ENCODE data around the gene BSN. TPM values are rescaled to one million over a fixed set of nuclear protein-coding genes. Genes with fewer than 3 reads are reported as not detected.

Gene BSN
- total RNA-seq, 2 experiments from 2014 or later, result 0.03 to 0.27 TPM

DNA sequence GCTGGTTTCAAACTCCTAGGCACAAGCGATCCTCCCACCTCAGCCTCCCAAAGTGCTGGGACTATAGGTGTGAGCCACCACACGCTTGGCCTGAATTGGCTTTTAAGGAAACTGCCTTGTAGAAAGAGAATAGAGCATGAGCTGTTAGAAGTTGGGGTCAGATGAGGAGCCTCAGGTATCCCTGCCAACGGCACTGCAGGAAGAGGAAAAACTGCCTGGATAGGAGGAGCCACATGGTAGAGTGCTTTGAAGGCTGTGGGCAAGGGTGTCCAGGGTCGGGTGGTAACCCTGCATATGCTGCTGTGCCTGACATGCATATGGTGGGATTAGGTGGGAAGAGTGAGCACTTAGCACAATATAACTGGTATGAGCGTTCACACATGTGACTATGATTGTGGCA is 55.0 kb downstream of the BSN start:
- no TSS peak for BruUV-seq (replicated peaks)
- POLR2A ChIA-PET, result no interaction called here

DNA sequence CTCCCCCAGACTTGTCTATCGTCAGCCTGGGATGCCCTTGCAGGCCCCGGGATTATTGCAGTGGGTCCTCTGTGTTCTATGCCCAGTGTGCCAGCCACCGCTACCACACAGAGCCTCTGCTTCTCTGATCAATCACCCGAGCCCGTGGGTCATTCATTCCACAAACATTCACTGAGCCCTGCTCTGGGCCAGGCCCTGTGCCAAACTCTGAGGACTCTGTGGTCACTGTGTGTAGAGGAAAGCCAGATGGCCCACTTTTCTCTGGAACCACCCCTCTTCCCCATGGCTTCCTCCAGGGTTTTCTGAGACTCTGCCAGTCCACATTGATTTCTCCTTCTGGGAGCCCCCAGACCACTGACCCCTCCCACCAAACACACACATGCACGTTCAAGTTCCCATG is 55.5 kb downstream of the BSN start:
- TF ChIP-seq EZH2phosphoT487 (IDR thresholded peaks at IDR 0.05; ENCODE audit: borderline replicate concordance, low read depth, low read length), result no peak
- TF ChIP-seq, protein P1, sequence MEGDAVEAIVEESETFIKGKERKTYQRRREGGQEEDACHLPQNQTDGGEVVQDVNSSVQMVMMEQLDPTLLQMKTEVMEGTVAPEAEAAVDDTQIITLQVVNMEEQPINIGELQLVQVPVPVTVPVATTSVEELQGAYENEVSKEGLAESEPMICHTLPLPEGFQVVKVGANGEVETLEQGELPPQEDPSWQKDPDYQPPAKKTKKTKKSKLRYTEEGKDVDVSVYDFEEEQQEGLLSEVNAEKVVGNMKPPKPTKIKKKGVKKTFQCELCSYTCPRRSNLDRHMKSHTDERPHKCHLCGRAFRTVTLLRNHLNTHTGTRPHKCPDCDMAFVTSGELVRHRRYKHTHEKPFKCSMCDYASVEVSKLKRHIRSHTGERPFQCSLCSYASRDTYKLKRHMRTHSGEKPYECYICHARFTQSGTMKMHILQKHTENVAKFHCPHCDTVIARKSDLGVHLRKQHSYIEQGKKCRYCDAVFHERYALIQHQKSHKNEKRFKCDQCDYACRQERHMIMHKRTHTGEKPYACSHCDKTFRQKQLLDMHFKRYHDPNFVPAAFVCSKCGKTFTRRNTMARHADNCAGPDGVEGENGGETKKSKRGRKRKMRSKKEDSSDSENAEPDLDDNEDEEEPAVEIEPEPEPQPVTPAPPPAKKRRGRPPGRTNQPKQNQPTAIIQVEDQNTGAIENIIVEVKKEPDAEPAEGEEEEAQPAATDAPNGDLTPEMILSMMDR (conservative IDR thresholded peaks at IDR 0.05; ENCODE audit: low read length), result no peak
- Histone ChIP-seq H2AFZ (ENCODE audit: low read length) (no peak overlapping the region), H3K9me2 (ENCODE audit: insufficient read depth, low read length) (no peaks in the 10 kb centered on the region), H3K4me3 (ENCODE audit: low read depth, low read length, poor library complexity, severe bottlenecking) (no peak overlapping the region), H3K36me3 (ENCODE audit: insufficient read depth, low read length) (no peaks in the 10 kb centered on the region), H3K9me3 (ENCODE audit: low read length) (no peaks in the 10 kb centered on the region), H3K27ac (ENCODE audit: low read depth, low read length, poor library complexity, severe bottlenecking) (no peak overlapping the region), H3K4me1 (ENCODE audit: insufficient read depth, low read length, poor library complexity, severe bottlenecking) (no peaks in the 10 kb centered on the region), H4K20me1 (ENCODE audit: insufficient read depth, low read length) (no peaks in the 10 kb centered on the region), H3K79me2 (ENCODE audit: insufficient read depth, low read depth, low read length) (no peaks in the 10 kb centered on the region), H3K4me2 (ENCODE audit: low read length) (no peak overlapping the region)
- intact Hi-C loops (cut with micrococcal nuclease; ENCODE audit: unreplicated experiment), result no loop called here
- ChIA-PET CTCF (ENCODE audit: unreplicated experiment) (no interaction called here), POLR2A (interaction anchor here (0.6 kb wide), 1 partner anchor 1331 kb away, joined by 3 read pairs; no protein-coding TSS in a partner anchor)
- DNase-seq (ENCODE audit: low spot score), result no peak
- BruUV-seq (replicated peaks), result no TSS peak

More for the DNA sequence above, 55.0 kb downstream of the BSN start:
- H4K20me1 ChIP-seq (ENCODE audit: insufficient read depth, low read length), result no peaks in the 10 kb centered on the region
- TF ChIP-seq EZH2phosphoT487 (IDR thresholded peaks at IDR 0.05; ENCODE audit: borderline replicate concordance, low read depth, low read length), result no peak
- TF ChIP-seq, protein P1 (conservative IDR thresholded peaks at IDR 0.05; ENCODE audit: low read length), result no peak
- no peak for DNase-seq (ENCODE audit: low spot score)
- no peaks in the 10 kb centered on the region for H3K79me2 ChIP-seq (ENCODE audit: insufficient read depth, low read depth, low read length)
- H3K4me1 ChIP-seq (ENCODE audit: insufficient read depth, low read length, poor library complexity, severe bottlenecking), result no peaks in the 10 kb centered on the region
- no peak overlapping the region for H3K4me2 ChIP-seq (ENCODE audit: low read length)
- CTCF ChIA-PET (ENCODE audit: unreplicated experiment), result no interaction called here
- H3K9me2 ChIP-seq (ENCODE audit: insufficient read depth, low read length), result no peaks in the 10 kb centered on the region
- H3K4me3 ChIP-seq (ENCODE audit: low read depth, low read length, poor library complexity, severe bottlenecking), result no peak overlapping the region
- intact Hi-C loops (cut with micrococcal nuclease; ENCODE audit: unreplicated experiment), result no loop called here
- no peaks in the 10 kb centered on the region for H3K9me3 ChIP-seq (ENCODE audit: low read length)
- no peak overlapping the region for H2AFZ ChIP-seq (ENCODE audit: low read length)
- no peak overlapping the region for H3K27ac ChIP-seq (ENCODE audit: low read depth, low read length, poor library complexity, severe bottlenecking)
- H3K36me3 ChIP-seq (ENCODE audit: insufficient read depth, low read length), result no peaks in the 10 kb centered on the region

DNA sequence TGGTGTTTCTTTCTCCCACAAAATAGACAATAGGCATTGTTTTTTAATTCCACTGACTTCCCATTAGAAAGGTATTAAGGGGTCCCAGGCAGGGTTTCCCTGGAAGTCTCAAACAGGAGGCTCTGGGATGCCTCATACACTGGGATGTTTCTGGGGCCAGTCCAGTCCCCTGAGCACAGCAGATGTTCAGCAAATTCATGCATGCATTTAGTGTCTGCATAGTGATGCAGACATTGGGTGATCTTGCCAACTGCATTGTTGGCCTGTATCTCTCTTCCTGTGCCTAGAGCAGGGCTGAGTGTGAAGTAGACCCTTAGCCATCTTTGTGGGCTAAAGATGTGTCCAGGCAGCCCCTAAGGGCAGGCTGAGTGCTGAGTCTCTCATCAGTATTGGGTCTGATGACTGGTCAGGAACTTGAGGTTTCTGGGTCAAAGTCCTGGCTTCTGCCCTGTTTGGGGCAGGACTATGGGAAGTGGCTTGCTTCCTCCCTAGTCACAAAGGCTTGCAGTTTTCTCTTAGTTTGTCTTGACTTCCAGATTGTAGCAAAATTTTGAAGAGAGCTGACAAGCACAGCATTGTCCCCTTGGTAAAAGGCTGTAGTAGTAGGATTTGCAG is 56.5 kb downstream of the BSN start:
- intact Hi-C loops (cut with micrococcal nuclease; ENCODE audit: unreplicated experiment), result no loop called here
- no peak overlapping the region for H3K27ac ChIP-seq (ENCODE audit: low read depth, low read length, poor library complexity, severe bottlenecking)
- H4K20me1 ChIP-seq (ENCODE audit: insufficient read depth, low read length), result no peaks in the 10 kb centered on the region
- H3K36me3 ChIP-seq (ENCODE audit: insufficient read depth, low read length), result no peaks in the 10 kb centered on the region
- POLR2A ChIA-PET, result no interaction called here
- no peak for TF ChIP-seq EZH2phosphoT487 (IDR thresholded peaks at IDR 0.05; ENCODE audit: borderline replicate concordance, low read depth, low read length)
- TF ChIP-seq, protein P1 (conservative IDR thresholded peaks at IDR 0.05; ENCODE audit: low read length), result no peak
- DNase-seq (ENCODE audit: low spot score), result no peak
- BruUV-seq (replicated peaks), result no TSS peak
- H3K9me2 ChIP-seq (ENCODE audit: insufficient read depth, low read length), result no peaks in the 10 kb centered on the region
- no peak overlapping the region for H2AFZ ChIP-seq (ENCODE audit: low read length)
- CTCF ChIA-PET (ENCODE audit: unreplicated experiment), result no interaction called here
- no peak overlapping the region for H3K4me2 ChIP-seq (ENCODE audit: low read length)
- no peaks in the 10 kb centered on the region for H3K79me2 ChIP-seq (ENCODE audit: insufficient read depth, low read depth, low read length)
- no peak overlapping the region for H3K4me3 ChIP-seq (ENCODE audit: low read depth, low read length, poor library complexity, severe bottlenecking)
- H3K4me1 ChIP-seq (ENCODE audit: insufficient read depth, low read length, poor library complexity, severe bottlenecking), result no peaks in the 10 kb centered on the region
- H3K9me3 ChIP-seq (ENCODE audit: low read length), result no peaks in the 10 kb centered on the region

Data from OCI-LY7 (cell line).